Activated T-cell treated with anti-CD3 and anti-CD28 coated beads for 1 hour (primary cell): Measurements from ENCODE around the gene MYL7.

ENCODE experiments used
- DNase-seq: peaks from one replicate; pipeline ENCODE4 v3.0.0-alpha.2; 2020; ENCODE audit warnings: low read depth

MYL7 gene

DNA sequence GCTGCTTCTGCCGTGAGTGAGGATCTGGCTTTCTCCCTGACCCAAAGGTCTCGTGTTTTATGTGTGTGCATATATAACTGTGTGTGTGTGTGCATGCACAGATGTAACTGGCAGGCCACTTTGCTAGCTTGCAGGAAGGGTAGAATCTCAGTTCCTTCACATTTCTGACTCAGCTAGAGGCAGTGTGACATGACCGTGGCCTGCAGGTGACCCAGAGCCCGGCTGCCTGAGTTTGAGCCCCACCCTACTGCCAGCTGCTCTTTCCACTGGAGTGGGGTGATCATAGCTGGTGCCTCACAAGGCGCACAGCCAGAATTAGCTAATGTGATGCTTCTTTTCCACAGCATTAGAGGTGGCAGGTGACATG, 9.3 kb upstream of the MYL7 start:
- no peak for DNase-seq

- DNase-seq, result no peak
Observed at GRCh38 chr7:44149571-44150465, 8.7 kb upstream of the MYL7 start.

- DNase-seq, result no peak
Observed at GRCh38 chr7:44148961-44149536, 7.9 kb upstream of the MYL7 start.

DNA sequence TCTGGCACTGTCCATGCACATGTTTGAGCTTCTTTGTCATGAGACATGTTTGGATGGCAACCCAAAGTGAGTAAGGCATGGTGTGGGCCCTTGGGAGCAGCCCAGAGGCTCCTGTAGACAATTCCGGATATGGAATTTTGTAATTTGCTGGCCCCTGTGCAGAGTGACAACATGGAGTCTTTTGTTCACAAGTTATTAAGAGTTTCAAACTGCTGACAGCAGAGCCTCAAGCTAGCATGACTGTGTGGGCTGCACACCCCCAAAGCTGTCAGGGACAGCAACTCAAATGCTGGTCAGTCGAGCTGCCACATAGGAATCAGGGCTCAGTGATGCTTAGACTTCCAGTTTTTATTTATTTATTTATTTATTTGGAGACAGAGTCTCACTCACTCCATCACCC, 7.0 kb upstream of the MYL7 start:
- no peak for DNase-seq

DNA sequence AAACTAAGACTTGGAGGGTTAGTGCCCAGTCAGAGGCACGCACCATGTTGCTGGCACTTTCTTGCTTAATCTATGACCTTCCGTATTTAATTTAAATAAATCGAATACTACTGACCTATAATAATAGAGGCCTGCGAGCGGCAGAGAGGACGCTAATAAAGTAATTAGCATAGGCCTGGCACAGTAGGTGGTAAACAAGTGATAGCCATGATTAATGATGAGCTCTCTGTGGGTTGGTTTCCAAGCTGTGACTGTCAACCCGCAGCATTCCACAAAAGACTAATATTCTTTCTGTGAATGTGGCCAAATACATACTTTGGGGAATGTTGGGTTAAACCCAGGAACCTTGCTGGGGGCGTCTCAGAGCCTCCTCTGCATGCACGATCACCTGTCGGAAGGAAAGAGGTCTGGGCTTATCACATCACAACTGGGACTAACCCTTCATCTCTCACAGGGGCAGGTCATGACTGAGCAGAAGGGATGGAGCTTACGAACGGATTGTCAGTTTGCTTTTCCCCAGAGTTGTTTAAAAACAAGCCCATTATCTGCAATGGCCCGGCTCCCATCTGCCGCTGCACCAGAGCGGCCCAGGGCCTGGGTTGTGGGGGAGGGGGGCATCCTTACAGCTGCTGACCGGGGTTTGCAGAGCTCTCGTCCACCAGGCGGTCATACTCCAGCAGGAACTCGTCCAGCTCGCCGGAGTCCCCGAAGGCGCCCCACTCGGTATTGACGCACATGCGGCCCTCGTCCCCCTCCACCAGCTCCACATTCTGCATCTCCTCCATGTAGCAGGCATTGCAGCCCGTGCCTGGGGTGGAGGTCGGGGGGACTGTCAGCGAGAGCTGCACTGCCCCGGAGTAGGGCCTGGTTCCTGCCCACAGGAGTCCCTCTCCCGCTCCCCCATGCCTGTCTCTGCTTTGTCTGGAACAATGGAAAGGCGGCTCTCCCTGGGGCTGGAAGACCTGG, 6.2 kb upstream of the MYL7 start:
- DNase-seq, result no peak

DNA sequence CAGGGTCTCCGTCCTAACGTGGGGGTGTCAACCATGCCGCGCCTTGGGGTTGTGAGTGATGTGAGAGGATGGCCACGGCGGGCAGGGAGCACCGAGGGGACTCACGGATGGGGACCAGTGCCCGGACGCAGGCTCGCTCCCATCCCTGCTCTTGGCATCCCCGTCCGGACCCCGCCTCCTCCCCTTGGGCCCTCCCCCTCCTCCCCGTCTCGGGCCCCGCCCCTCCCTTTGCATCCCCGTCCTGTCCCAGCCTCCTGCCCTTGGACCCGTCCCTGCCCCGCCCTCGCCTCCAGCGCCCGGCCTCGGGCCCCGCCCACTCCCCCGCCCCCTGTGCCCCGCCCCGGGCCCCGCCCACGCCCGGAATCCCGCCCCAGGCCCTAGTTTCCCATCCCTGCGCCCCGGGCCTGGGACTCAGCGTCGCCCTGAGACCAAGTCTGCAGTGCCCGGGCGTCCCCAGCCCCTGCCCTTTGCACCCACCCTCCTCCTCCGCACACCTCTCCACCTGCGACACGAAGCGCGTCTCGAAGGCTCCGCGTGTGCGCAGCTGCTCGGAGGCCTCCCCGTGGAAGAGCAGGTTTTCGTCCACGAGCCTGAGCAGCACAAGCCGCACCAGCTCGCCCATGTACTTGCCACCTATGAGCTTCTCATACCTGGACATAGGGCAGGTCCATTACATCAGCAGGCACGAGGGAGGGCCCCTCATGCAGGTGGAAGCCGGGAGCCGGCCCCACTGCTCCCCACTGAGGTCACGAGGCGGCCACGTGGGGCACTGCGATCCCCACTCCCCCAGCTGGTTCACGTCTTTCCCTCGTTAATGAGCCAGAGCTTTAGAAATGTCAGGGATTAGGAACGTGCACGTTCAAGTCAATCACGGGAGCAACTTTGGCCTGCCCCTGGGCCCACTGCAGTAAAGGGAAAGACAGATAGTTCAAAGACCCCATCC, 5.1 kb upstream of the MYL7 start:
- peak; percentile 43 for DNase-seq

- peak; percentile 27 for DNase-seq
Observed at GRCh38 chr7:44145479-44145968, 4.4 kb upstream of the MYL7 start.

GRCh38 chr7:44144968-44145478, 3.9 kb upstream of the MYL7 start:
- no peak for DNase-seq

- DNase-seq, result no peak
Observed at GRCh38 chr7:44144426-44144967, 3.4 kb upstream of the MYL7 start.

- no peak for DNase-seq
Observed at GRCh38 chr7:44143646-44144250, 2.6 kb upstream of the MYL7 start.

DNA sequence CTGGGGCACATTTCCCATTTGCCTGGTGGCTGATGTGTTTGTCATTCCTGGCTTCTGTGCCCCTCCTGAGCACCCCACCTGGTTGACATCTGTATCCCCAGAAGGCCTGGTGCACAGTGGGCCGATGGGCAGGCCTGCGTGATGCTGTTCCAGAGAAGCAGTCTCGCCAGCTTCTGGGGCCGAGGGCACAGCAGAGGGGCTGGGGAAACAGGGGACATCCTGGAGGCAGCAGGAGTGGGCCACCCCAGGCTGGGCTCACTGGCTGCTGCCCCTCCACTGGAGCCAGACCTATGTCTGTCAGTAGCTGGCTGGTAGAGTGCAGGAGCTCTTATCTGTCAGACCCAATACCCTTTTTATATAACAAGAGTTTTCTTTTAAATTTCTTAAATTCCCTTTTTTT, 896 bp upstream of the MYL7 start:
- no peak for DNase-seq

GRCh38 chr7:44140341-44140740, 791 bp downstream of the MYL7 start:
- DNase-seq, result no peak

DNA sequence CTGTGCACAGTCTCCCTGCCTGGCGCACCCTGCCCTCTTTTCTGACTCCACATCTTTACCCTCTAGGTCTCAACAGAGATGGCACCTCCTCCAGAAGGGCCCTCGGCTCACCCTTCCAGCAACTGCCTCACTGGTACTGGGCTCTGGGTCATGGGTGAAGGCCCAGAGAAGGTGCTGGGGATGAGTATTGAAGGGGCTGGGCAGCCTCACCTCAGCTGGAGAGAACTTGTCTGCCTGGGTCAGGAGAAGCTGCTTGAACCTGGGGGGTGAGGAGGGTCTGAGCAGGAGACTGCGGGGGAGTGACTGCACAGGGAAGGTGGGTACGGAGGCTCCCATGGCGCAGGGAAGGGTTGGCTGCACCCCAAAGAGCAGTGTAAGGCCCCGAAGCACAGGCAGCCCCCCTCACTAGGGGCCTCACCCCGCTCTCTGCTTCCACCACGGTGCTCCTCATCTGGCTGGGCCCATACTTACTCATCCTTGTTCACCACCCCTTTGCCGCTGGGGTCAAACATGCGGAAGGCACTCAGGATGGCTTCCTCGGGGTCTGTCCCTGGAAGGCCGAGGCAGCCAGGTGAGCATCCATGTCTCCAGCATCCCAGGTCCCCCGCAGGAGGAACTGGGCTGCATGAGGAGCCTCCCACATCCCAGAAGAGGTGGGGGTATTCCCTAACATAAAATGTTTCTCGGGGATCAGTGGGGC, 1.7 kb downstream of the MYL7 start:
- no peak for DNase-seq

- DNase-seq, result no peak
Observed at GRCh38 chr7:44138698-44139097, 2.4 kb downstream of the MYL7 start.

DNA sequence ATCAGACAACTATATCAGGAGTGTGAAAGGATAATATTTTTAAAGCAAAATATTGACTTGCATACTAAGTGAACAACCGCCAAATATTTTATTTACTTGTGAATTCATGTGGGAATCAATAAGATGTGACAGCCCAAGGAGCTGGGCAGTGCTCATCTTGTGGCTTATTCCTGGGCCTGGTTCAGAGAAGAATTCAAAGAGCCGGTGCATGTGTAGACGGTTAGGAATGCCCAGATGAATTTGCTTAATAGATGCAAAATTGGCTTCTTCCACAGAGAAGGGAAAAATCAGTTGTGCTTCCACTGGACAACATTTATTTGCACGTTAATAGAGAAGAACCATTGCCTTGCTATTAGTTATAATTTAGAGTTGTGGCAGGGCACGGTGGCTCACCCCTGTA, 4.4 kb downstream of the MYL7 start:
- DNase-seq, result no peak

DNA sequence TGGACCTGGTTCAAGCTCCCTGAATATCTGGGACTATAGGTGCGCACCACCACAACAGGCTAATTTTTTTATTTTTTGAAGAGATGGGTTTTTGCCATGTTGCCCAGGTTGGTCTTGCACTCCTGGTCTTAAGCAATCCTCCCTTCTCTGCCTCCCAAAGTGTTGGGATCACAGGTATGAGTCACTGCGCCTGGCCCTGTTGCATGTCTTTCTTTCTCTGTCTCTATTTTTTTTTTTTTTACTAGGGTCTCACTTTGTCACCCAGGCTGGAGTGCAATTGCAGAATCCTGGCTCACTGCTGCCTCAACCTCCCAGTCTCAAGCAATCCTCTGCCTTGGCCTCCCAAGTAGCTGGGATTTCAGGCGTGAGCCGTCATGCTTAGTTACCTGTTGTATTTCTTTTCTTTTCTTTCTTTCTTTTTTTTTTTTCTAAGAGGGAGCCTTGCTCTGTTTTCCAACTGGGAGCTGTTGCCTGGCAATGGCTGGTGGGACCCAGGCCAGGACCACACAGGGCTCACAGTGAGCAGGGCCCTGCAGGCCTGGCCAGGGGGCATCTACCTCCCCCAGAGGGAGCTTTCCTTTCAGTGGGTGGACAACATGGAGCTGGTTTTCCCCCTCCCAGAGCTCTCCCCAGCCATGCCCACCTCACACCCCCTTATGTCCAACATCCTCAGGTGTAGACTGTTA, 6.0 kb downstream of the MYL7 start:
- DNase-seq, result no peak

GRCh38 chr7:44133295-44133694, 7.8 kb downstream of the MYL7 start:
- no peak for DNase-seq

- no peak for DNase-seq
Observed at GRCh38 chr7:44132039-44132438, 9.1 kb downstream of the MYL7 start.
